ENCODE measurements around the gene NCOA3.

- TF ChIP-seq CTCF (IDR thresholded peaks at IDR 0.05; ENCODE audit: low read length) (no peak), EZH2 (IDR thresholded peaks at IDR 0.05; ENCODE audit: borderline replicate concordance, low read length) (no peak)
Observed at GRCh38 chr20:47461120-47461685, 40.5 kb upstream of the NCOA3 start.

Data from OCI-LY1 (cell line).